ENCODE data around the gene SLC35A5.

Gene SLC35A5

GRCh38 chr3:112579232-112579631 is 17.4 kb downstream of the SLC35A5 start:
- DNase-seq, result no peak

DNA sequence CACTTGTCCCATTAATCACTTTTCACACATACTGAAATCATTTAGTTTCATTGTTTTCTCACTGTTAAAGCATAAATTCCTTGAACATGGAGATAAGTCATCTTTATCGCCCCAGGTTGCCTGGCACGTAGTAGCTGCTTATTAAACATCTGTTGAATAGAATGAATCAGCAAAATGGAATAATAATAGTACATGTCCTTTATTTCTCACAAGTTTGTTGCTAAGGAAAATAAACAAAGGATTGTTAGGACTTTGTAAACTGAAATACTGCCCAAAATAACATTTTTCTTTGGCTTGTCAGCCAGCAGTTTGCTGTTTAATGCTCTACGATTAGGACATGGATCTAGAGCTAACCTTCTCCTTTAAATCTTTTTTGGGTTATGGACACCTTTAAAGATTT is 17.9 kb downstream of the SLC35A5 start:
- no peak for DNase-seq

DNA sequence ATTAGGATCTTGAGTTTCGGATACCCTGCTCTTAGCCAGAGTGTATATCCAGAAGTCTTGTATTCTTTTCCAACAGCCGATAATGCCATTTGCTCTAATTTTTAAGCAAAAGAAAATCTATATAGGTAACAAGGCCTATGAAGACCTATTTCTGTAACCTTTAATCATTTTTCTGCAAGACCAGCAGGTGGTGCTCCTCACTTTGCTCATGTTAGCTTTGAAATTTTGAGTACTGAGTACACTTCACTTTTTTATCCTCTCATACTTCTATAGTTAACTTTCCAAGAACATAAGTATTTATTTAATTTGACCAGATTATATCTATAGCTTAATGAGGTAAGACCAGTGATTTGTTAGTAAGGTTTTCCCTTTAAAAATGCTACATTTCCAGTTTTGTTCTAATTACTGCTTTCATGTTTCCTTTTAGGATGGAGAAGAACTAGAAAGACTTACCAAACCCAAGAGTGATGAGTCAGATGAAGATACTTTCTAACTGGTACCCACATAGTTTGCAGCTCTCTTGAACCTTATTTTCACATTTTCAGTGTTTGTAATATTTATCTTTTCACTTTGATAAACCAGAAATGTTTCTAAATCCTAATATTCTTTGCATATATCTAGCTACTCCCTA is 20.5 kb downstream of the SLC35A5 start:
- no peak for DNase-seq

GRCh38 chr3:112583105-112583504 is 21.3 kb downstream of the SLC35A5 start:
- DNase-seq, result no peak

DNA sequence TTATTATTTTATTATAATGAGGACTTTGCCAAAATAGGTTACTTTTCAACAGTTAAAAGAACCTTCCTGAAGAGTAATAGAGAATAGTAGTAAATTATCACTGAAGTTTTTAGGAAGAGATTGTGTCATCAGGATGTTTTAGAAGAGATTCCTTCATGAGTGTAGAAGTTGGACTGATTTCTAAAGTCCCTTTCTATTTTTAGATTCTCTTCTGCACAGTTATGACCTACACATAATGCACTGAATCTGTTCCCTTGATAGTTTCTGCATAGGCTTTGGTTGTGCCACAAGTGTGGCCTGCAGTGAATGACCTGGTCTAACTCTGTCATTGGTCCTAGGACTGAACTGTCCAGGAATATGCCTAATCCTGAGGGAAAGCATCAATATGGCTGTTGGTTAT is 23.9 kb downstream of the SLC35A5 start:
- no peak for DNase-seq

DNA sequence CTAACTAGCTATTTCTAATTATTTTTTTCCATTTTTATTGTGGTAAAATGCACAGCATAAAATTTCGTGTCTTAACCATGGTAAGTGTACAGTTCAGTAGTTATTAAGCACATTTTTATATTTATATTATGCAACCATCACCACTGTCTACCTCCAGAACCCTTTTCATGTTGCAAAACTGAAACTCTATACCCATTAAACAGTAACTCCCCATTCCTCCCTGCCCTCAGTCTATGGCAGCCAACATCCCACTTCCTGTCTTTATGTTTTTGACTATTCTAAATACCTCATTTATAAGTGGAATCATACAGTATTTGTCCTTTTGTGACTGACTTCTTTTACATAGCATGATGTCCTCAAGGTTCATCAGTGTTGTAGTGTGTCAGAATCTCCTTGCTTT is 25.5 kb downstream of the SLC35A5 start:
- no peak for DNase-seq

DNA sequence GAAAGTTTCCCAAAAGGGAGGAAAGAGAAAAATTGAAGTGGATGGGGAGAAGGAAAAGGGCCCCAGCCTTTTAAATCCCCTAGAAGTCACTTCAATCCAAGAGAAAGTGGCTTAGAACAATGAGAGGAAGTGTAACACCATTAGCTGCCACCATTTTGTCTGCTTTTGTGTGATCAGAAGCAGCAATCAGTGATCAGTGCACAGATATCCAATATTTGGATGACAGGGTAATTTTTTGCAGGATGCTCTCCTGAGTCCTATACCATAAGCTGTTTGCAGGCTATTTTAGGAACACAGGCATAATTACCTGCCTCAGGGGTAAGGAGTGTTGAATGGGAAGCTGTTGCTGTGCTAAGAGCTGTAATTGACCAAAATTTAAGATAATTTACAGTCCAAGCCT is 31.4 kb downstream of the SLC35A5 start:
- DNase-seq, result no peak

DNA sequence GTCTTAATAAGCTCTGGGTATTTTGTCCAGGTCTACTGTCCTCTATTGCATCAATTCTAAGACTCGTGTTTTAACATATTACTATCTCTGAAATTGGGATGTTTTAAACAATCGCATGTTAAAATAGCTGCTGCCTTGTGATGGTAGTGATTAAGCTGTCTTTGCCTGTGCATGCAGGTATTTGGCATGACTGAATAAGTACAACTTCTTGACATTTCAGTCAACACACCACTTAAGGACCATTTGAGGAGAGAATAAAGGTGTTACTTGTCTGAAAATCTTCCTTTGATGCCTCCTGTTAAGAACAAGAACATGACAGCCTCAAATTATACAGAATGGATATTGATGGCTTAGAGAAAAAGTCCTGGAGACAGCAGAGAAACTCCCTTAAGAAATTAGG is 33.0 kb downstream of the SLC35A5 start:
- DNase-seq, result no peak

GRCh38 chr3:112597945-112598344 is 36.1 kb downstream of the SLC35A5 start:
- no peak for DNase-seq

DNA sequence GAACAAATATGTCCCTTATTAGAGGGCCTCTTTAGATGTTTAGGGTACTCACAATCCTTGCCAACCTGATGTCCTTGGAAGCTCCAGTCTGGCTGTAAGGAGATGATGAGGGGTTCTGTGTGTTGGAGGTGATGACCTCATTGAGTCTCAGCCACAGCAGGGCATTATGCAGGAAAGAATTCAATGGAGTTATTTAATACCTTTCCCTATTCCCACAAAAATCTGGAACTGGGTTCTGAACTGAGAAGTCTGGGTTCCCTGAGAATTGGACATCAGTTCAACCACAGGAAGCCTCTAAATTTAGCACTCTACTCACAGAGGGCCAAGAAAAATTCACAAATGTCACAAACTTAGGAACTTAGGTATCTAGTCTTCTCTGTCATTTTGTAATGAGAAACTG is 36.9 kb downstream of the SLC35A5 start:
- DNase-seq, result no peak

GRCh38 chr3:112602217-112602838 is 40.5 kb downstream of the SLC35A5 start:
- DNase-seq, result no peak

GRCh38 chr3:112604536-112604935 is 42.7 kb downstream of the SLC35A5 start:
- no peak for DNase-seq

DNA sequence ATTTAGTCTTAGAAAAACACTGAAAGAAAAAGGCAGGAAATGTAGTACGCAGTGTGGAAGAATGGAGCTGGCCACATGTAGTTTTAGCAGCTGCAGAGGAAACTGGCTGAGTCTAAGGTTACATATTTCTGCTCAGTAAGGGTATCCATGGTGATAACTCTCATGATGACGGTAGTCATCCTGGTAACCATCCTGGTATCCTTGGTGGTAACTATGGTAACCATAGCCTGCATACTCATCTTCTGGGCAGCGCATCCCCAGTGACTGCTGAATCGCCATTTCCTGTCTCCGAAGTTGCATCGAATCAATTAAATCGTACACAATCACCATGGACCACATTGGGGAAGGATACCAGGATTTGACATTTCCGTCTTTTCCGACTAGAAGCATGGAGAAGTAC is 43.4 kb downstream of the SLC35A5 start:
- DNase-seq, result no peak

DNA sequence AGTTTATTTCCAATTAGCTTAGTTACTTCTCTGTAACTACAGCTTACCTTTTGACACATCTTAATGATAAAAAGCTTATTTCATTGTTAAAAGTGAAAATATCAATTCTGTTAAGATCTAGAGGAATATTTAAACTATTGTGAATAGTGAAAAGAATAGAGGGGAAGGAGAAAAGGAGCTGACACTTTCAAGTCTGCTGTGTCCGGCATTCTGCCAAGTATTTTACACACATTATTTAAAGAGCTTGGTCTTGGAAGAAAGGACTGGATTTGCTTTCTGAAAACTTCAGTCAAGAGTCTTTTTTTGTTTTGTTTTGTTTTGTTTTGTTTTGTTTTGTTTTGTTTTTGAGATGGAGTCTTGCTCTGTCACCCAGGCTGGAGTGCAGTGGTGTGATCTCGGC is 44.3 kb downstream of the SLC35A5 start:
- no peak for DNase-seq

DNA sequence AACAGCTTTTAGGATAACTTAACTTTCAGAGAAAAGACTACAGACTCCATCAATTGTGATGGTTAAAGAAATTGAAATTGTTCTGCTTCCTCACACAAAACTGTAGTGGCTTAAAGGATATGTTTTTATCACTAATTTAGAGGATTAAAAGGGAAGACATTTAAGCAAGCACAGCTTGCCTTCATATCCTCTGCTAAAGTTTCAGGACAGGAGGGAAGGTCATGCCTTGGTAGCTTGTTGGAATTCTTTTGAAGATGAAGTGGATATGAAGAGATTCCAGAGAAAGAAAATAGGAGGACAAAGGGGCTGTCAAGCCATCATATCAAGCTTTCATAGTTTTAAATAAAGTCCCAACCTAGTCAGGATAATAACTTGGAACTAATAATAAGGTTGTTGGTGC is 46.0 kb downstream of the SLC35A5 start:
- no peak for DNase-seq

DNA sequence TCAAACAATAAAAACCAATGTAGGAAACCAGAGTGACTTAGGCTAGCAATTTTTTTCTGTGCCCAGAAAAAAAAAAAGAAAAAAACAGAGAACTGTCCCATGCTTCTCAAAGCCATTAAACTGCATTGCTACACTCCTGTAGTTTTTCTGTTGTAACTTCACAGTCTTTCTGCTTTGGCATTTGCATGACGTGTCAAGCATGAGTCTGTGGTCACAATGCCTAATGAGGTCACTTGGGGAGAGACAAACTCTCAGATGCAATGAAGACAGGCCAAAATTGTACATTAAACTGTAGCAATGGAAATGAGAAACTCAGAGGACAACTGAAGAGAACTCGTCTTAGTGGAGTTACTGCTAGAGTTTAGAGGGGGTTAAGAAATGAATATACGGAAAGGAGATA is 48.3 kb downstream of the SLC35A5 start:
- DNase-seq, result no peak

GRCh38 chr3:112611752-112612515 is 50.1 kb downstream of the SLC35A5 start:
- DNase-seq, result no peak

DNA sequence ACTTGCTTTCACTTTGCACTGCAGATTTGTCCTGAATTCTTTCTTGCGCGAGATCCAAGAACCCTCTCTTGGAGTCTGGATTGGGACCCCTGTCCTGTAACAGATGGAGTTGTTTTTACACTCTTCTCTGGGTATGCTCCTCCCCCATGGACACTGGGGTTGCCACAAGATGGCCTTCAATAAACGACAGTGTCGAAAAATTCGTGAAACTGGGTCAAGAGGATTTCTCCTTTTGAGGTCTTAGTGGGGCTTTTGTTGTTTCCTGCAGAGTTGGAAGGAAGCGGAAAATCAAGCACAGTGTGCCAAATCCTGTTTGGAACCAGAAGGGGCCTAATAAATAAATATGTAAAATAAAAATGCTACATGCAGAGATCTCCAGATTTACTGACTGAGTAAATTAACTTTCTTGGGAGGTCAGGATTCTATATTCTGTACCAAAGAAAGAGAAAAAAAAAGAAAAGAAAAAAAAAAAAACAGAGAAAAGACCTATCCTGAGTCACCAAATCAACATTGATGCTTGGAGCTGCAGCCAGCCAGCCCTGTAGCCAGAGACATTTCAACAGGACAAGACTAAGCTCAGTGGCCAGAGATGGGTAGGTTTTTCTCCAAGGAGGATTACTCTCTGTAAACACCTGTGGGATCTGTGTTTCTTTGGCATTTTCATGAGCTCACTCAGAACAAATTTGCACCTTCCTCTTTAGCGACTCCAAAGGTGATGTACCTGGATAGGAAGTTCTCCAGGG is 54.3 kb downstream of the SLC35A5 start:
- DNase-seq, result no peak

- no peak for DNase-seq
These were observed 55.4 kb downstream of the SLC35A5 start for GRCh38 chr3:112617285-112617684.

DNA sequence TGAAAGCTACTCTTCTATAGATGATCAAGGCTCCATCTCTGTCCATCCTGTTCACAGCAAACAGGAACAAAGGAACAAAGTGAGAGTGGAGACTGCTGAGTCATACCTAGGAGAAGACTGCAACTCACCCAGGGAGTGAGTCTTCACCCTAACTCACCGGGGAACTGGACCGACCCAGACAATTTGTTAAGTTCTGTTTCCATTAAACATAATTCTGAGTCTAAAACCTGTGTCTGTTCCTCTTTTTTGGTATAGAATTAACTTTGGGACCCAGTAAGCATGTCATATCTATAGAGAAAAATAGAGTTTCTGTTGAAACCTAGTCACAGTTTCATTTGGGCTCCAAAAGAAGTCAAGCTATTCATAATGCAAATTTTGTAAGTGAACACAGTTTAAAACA is 57.5 kb downstream of the SLC35A5 start:
- no peak for DNase-seq

GRCh38 chr3:112623213-112623612 is 61.4 kb downstream of the SLC35A5 start:
- no peak for DNase-seq

DNA sequence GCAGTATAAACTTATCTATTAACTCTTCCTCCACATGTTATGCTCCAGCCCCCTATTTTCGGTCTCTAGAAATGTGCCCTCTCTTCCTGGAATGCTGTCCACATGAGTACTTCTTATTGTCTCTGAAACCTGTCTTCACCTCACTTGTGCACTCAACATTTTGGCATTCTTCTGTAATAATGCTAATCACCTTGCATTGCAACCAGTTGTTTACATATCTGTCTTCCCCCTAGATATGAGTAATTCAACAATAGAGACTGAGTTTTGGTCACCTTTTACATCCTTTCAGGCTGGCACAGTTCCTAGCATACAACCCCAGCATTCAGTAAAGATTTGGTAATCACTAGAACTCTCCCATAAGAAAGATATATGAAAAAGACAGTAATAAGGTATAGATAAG is 61.9 kb downstream of the SLC35A5 start:
- DNase-seq, result no peak

DNA sequence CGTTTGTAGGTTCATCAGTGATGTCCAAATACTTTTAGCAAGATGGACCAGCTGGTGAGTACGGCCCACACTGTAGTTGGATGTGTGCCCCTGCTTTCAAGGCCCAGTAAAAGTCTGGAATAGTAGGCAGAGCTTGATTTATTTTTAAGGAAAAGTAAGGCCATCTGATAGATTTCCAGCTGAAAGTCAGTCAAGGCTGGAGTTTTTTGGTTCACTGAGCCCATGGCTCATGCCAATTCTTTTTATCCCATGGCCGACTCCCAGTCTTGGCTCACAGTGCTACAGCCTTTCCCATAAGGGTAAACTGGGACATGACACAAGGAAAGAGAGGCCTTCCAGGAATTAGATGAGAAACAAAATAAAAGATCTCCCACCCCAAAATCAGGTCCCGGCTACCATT is 65.6 kb downstream of the SLC35A5 start:
- DNase-seq, result no peak

Data from cortex of kidney (tissue), 1 donor.